ENCODE data around the gene HERPUD2.

The HERPUD2 gene

DNA sequence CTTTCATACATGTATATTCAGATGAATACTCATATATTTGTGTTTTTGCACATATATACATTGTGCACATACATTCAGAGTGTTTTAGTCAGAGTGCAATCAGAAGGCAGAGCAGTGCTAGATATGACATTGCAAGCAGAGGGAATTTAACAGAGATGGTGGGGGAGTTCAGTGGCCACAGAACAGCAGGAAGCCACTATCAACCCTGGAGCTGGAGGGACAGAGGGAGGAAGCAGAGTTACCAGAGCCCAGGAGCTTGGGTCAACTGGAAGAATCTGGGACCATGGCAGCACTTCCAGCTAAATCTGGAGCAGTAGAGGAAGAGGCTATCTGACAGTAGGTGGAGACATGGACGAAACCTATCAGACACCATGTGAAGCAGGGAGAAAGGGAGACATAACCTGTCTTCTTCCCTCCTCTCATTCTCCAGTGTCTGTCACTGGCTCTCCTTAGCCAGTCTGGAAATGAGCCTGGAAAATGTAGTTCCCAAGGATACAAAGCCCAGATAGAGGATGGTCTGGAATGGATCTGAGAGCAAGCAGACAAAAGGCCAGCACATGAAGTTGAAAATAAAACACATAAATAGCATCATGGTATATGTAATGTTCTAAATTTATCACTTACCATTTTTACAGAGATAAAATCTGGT is 33.6 kb upstream of the HERPUD2 start:
- TF ChIP-seq, protein P1, sequence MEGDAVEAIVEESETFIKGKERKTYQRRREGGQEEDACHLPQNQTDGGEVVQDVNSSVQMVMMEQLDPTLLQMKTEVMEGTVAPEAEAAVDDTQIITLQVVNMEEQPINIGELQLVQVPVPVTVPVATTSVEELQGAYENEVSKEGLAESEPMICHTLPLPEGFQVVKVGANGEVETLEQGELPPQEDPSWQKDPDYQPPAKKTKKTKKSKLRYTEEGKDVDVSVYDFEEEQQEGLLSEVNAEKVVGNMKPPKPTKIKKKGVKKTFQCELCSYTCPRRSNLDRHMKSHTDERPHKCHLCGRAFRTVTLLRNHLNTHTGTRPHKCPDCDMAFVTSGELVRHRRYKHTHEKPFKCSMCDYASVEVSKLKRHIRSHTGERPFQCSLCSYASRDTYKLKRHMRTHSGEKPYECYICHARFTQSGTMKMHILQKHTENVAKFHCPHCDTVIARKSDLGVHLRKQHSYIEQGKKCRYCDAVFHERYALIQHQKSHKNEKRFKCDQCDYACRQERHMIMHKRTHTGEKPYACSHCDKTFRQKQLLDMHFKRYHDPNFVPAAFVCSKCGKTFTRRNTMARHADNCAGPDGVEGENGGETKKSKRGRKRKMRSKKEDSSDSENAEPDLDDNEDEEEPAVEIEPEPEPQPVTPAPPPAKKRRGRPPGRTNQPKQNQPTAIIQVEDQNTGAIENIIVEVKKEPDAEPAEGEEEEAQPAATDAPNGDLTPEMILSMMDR (IDR thresholded peaks at IDR 0.05): no peak

DNA sequence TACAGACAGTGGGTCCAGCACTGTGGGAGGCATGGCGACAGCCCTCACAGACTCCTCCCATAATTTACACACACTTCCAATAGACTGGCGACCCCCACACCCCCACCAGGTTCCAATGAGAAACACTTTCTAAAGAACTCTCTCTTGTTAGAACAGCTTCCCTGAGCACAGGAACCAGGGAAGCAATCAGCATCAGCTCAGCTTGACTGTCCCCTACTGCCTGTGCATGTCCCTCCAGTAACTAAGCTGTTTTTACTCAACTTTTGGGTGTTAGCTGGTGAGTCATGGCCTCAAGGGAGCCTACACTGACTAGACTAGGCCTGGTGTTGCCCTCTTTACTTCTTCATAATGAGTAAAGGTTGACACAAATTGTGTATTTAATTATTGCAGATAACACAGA is 32.6 kb upstream of the HERPUD2 start:
- TF ChIP-seq, protein P1 (IDR thresholded peaks at IDR 0.05): no peak

DNA sequence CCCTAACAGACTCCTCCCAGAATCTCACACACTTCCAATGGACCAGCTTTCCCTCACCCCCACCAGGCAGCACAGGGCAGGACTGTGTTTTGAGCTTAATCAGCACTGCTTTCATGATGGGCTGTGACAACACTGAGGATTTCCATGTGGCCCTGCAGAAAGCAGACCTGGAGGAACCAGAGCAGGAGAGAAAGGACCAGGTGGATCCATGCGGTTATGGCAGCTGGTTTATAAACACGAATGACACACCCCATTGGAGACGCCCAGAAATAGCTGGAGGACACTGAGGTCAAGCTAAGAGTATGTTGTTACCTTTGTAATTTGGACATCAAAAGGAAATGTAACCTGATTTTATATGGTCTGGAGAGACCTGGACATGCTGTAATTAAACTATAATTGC is 31.7 kb upstream of the HERPUD2 start:
- TF ChIP-seq, protein P1 (IDR thresholded peaks at IDR 0.05): no peak

DNA sequence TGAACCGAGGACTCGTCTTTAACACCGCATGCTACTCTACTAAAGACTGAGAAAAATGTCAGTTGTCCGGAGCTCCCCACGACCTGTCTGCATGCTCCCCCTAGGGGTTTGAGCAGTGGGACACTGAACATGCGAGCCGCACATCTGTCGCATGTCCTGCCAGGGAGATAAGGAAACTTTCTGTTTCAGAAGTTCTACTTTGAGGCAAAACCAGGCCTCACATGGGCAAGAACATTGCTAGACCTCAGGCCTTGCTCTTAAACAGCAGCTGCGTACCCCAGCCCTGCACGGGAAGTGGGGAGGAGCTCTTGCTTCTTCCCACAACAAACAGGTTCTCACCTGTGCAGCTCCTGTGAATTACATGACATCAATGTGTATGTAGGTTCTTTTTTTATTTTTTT is 30.3 kb upstream of the HERPUD2 start:
- TF ChIP-seq, protein P1 (IDR thresholded peaks at IDR 0.05): no peak

DNA sequence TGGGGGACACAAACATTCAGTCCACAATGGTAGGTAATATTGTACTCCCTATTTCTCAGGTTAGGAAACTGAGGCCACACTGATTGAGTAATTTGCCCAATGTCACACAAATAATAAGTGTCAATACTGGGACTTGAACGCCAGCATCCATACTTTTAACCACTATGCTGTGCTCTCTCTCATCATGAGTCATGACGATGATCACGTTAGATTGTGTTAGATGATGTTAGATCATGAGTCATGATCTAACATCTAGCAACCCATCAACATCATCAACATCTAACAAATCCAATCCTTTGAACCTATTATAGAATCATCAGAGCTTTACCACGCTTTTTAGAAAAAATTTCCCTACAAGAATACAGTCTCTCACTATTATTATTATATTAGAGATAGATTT is 28.1 kb upstream of the HERPUD2 start:
- TF ChIP-seq, protein P1 (IDR thresholded peaks at IDR 0.05): no peak

DNA sequence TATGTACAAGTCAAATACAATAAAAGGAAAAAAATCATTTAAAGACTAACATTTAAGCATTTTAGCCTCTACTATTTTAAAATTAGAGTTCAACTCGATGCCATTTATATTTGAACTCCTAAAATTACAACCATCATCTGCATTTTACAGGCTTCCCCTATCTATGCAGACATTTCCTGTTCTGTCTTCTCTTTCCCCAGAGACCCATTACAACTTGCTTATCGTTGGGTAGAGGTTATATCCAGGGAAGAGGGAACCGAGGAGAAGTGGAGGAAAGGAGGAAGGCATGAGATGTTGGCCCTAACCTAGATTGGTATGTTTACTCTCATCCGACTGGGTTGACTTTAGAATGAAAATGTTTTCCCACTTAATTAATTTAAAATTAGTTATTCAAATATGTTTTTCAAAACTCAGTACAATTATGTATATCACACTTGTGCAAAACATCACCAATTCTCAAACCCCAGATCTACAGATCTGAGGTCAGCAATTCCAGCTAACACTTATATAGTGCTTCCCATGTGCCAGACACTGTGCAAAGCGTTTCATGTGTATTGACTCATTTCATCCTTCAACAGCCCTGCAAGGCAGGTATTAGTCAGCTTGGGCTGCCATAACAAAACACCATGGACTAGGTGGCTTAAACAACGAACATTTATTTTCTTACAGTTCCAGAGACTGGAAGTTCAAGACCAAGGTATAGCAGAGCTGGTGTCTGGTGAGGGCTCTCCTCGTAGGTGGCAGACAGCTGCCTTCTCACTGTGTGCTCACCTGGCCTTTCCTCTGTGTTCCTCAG is 27.3 kb upstream of the HERPUD2 start:
- TF ChIP-seq, protein P1 (IDR thresholded peaks at IDR 0.05): no peak

DNA sequence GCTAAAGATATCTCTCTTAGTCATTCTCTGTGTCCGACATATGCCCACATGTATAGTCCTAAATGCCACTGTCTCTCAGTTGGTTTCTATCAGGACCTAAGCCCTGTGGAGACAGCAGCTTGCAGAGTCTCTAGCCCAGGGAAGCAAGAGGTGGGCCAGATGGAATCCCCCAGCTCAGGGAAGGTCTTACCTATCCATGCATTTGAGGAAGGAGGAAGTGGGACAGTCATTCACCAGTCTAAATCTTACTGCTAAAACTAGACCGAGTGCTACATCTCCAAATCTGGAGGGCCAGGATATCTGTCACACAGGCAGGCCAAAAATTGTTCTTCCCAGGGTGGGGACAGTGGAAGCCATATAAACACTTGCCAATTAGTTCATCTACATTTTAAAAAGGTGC is 26.4 kb upstream of the HERPUD2 start:
- TF ChIP-seq, protein P1 (IDR thresholded peaks at IDR 0.05): no peak

All from LNCAP (cell line).